Right lobe of liver (tissue), 6 donors: ENCODE results near the gene APBA1. TPM values are rescaled to one million over a fixed set of nuclear protein-coding genes. Genes with fewer than 3 reads are reported as not detected.

Source experiments
- ATAC-seq, 4 donors: fragments of 200-7000 bp; cut with Tn5 transposase; one replicate each; pipeline ENCODE4 v1.9.1; 2020; ENCODE audit warnings: mild to moderate bottlenecking in 4 of 4, moderate library complexity in 4 of 4
- DNase-seq, 3 donors: peaks; one replicate each; pipeline ENCODE4 v3.0.0-alpha.2; 2020
- H3K27ac ChIP-seq, 3 donors: fragments of 200-600 bp; one replicate each; pipeline ENCODE4 v1.8.0; 2022
- H3K27me3 ChIP-seq, 2 donors: fragments of 200-600 bp; one replicate each; pipeline ENCODE4 v1.8.0; 2022
- H3K36me3 ChIP-seq, 4 donors: fragments of 200-600 bp; sonication (generic) in 1 of 4; one replicate each; pipeline versions ENCODE4 v1.5.1 to v1.8.0; 2017 to 2022; ENCODE audit warnings: control low read depth in 1 of 4
- H3K4me1 ChIP-seq, 4 donors: fragments of 200-600 bp; sonication (generic) in 1 of 4; one replicate each; pipeline versions ENCODE4 v1.5.1 to v1.8.0; 2017 to 2022; ENCODE audit warnings: control low read depth in 1 of 4
- H3K4me3 ChIP-seq, 3 donors: fragments of 200-600 bp; one replicate each; pipeline ENCODE4 v1.8.0; 2022
- H3K9me3 ChIP-seq, 4 donors: fragments of 200-600 bp; sonication (generic) in 1 of 4; one replicate each; pipeline versions ENCODE4 v1.5.1 to v1.8.0; 2017 to 2022; ENCODE audit warnings: control low read depth in 1 of 4
- POLR2A ChIP-seq: fragments of 450-650 bp; IDR thresholded peaks from one replicate; pipeline ENCODE4 v1.6.1; 2017; ENCODE audit warnings: antibody characterized with exemption, mild to moderate bottlenecking
- WGBS: methylation state at CpG from one replicate; pipeline ENCODE4 v1.1.6; 2018; ENCODE audit warnings: low coverage, low lambda C conversion rate; ENCODE audit not compliant: insufficient coverage; ENCODE audit errors: missing lambda C conversion rate; 5-methylcytosine and 5-hydroxymethylcytosine counted together
- intact Hi-C, 2 donors: fragments of 100-400 bp; cut with DNase I; formaldehyde crosslinking; loops; one replicate each; pipeline versions ENCODE4 v1.11.2 to v1.14.1; 2022
- total RNA-seq, 6 experiments: library from RNA; depleted of rRNA in 2 of 6; stranded (reverse); fragments of >200 nt in 2 of 6; fragmentation: NEBNext Ultra II Directional in 3 of 6; extraction: Animal tissue kit (Norgen Biotek cat#: 25700) in 3 of 6; gene quantifications; one replicate each; pipeline versions ENCODE4 v1.1.0 to v1.2.4, GENCODE V29; 2016 to 2023
- TF ChIP-seq, protein P1 (sequence below), 4 donors: fragments of 200-600 bp in 3 of 4; fragments of 450-650 bp in 1 of 4; IDR thresholded peaks; one replicate each; pipeline versions ENCODE4 v1.5.1 to v1.8.0; 2016 to 2022; ENCODE audit warnings: antibody characterized with exemption in 4 of 4, mild to moderate bottlenecking in 2 of 4
- donor health status: DM: no; HTN: yes; CAD: no.
- donor health status: DM: no; HTN: no; CAD: no.
- donor health status: DM: no; HTN: no; CAD: no.
- donor health status: DM: no; HTN: yes; CAD: no.
- donor health status: DM: no; HTN: yes; CAD: no.

Gene APBA1
- total RNA-seq, 6 experiments from 2014 or later, result 6.6 to 25.5 (median 16.7) TPM

DNA sequence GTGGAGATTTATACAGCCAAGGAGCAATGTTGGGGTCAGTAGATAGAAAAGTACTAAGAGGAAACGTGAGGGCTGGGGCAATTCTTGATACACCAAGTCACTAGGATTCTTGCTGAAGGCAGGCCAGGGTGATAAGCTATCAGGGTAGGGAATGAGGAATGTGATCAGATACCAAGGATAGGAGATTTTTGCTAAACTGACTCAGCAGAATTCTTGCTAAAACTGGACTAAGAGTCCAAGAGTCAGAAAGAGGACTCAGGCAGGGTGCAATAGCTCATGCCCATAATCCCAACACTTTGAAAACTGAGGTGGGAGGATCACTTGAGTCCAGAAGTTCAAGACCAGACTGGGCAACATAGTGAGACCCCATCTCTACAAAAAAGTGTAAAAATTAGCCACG is 275.4 kb downstream of the APBA1 start:
- Histone ChIP-seq H3K27ac (no peak overlapping the region), H3K27me3 (no peaks in the 10 kb centered on the region), H3K36me3 (no peaks in the 10 kb centered on the region), H3K9me3 (no peaks in the 10 kb centered on the region), H3K4me1 (no peaks in the 10 kb centered on the region), H3K4me3 (no peak overlapping the region)
- WGBS, result 92% methylated on average over 2 of the region's 2 CpGs
- ATAC-seq, result no peak
- DNase-seq, result no peak
- intact Hi-C loops, result no loop called here
- TF ChIP-seq, protein P1, sequence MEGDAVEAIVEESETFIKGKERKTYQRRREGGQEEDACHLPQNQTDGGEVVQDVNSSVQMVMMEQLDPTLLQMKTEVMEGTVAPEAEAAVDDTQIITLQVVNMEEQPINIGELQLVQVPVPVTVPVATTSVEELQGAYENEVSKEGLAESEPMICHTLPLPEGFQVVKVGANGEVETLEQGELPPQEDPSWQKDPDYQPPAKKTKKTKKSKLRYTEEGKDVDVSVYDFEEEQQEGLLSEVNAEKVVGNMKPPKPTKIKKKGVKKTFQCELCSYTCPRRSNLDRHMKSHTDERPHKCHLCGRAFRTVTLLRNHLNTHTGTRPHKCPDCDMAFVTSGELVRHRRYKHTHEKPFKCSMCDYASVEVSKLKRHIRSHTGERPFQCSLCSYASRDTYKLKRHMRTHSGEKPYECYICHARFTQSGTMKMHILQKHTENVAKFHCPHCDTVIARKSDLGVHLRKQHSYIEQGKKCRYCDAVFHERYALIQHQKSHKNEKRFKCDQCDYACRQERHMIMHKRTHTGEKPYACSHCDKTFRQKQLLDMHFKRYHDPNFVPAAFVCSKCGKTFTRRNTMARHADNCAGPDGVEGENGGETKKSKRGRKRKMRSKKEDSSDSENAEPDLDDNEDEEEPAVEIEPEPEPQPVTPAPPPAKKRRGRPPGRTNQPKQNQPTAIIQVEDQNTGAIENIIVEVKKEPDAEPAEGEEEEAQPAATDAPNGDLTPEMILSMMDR (IDR thresholded peaks at IDR 0.05), result no peak
- no peak for TF ChIP-seq POLR2A

DNA sequence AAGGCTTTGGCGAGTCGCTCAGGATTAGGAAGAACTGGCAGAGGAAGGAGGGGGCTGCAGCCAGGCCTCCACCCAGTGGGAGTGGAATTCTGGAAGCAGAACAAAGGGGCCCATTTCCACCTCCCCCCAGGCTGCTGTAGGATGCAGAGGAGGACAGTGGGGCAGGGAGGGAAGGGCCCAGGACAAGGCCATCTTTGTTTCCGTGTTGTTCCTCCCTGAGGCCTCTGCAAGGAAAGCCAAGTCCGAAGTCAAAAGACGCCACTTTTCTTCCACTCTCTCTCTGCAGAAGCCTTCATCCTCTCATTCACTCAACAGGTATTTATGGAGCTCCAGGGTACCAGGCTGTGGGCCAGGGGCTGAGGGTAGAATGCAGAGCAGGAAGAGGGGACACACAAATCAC is 276.5 kb downstream of the APBA1 start:
- Histone ChIP-seq H3K9me3 (no peaks in the 10 kb centered on the region), H3K36me3 (no peaks in the 10 kb centered on the region), H3K4me3 (no peak overlapping the region), H3K27ac (no peak overlapping the region), H3K27me3 (no peaks in the 10 kb centered on the region), H3K4me1 (no peaks in the 10 kb centered on the region)
- intact Hi-C loops, result no loop called here
- WGBS, result no CpG with 5 or more reads among the region's 5 CpGs
- DNase-seq (no peak), ATAC-seq (no peak)
- no peak for TF ChIP-seq POLR2A
- TF ChIP-seq, protein P1 (IDR thresholded peaks at IDR 0.05), result no peak

DNA sequence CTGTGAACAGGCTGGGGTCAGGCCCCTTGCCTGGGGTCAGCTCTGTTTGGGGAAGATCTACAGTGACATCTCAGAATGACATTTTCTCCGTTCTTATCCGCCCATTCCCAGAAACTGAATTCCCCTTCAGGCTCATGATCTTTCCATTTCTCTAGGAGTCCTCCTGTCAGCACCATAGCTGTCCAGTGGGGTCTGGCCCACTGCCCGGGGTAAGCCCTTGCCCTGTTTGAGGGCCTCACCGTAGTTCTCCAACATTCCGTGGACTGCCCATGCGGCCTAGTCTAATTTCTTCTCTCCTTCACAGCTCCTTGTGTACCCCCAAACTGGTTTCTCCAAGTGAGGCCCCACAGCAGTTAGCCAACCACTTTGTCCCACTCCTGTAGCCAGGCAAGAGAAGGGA is 278.7 kb downstream of the APBA1 start:
- Histone ChIP-seq H3K9me3 (no peaks in the 10 kb centered on the region), H3K36me3 (no peaks in the 10 kb centered on the region), H3K4me3 (no peak overlapping the region), H3K27ac (no peak overlapping the region), H3K27me3 (no peaks in the 10 kb centered on the region), H3K4me1 (no peaks in the 10 kb centered on the region)
- intact Hi-C loops, result no loop called here
- DNase-seq, result no peak
- 90% methylated on average over 4 of the region's 6 CpGs for WGBS
- TF ChIP-seq POLR2A, result no peak
- TF ChIP-seq, protein P1 (IDR thresholded peaks at IDR 0.05), result no peak
- ATAC-seq, result no peak

DNA sequence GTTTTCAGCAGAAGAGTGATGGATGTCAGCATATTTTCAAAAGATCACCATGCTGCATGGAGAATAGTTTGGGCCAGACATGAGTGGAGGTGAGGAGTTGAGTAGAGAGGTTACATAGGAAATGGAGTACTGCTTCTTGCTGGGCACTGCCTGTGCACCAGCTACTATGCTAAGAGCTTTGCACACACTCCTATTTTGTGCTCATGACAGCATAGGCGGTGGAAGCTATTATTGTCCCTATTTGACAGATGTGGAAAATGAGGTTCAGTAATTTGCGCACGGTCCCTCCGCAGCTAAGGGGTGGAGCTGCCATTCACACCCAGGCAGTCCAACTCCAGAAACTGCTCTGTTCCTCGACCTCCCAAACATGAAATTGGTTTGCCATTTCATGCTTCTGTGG is 279.3 kb downstream of the APBA1 start:
- TF ChIP-seq, protein P1 (IDR thresholded peaks at IDR 0.05), result no peak
- no peak for TF ChIP-seq POLR2A
- Histone ChIP-seq H3K36me3 (no peaks in the 10 kb centered on the region), H3K4me3 (no peak overlapping the region), H3K27me3 (no peaks in the 10 kb centered on the region), H3K27ac (no peak overlapping the region), H3K9me3 (no peaks in the 10 kb centered on the region), H3K4me1 (no peaks in the 10 kb centered on the region)
- no peak for DNase-seq
- intact Hi-C loops, result no loop called here
- WGBS, result no CpG with 5 or more reads among the region's 5 CpGs
- ATAC-seq, result no peak

DNA sequence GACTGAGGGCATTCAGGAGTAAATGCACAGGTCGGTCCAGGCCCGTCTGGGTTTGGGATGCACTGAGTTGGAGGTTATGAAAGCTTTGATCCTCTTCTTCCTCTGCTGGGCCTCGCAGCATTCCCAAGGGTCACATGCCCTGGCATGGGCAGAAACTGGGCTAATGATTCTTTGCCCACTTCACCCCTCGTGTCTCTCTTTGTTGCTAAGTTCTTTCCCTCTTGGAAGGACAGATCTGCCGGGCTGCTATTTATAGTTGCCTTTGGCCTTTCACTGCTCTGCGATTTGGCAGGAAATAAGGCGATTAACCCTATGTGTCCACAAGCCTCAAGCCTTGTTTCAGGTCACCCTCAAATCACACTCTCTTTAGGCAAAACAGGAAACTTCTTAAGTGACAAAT is 280.2 kb downstream of the APBA1 start:
- Histone ChIP-seq H3K27me3 (no peaks in the 10 kb centered on the region), H3K27ac (no peak overlapping the region), H3K9me3 (no peaks in the 10 kb centered on the region), H3K4me3 (no peak overlapping the region), H3K4me1 (no peaks in the 10 kb centered on the region), H3K36me3 (no peaks in the 10 kb centered on the region)
- no peak for TF ChIP-seq POLR2A
- TF ChIP-seq, protein P1 (IDR thresholded peaks at IDR 0.05), result no peak
- ATAC-seq, result no peak
- intact Hi-C loops, result no loop called here
- 35% methylated on average over 5 of the region's 7 CpGs for WGBS
- DNase-seq, result no peak
